Ovary (tissue), 9 donors: ENCODE measurements around the gene VWA5B2. TPM values are rescaled to one million over a fixed set of nuclear protein-coding genes. Genes with fewer than 3 reads are reported as not detected.
A peak's percentile ranks its signal among the peaks of the same experiment; 100 is the strongest.

Source experiments
- DNase-seq, 5 donors: peaks; one replicate each; pipeline ENCODE4 v3.0.0-alpha.2; 2019 to 2020
- H3K27ac ChIP-seq, 2 donors: fragments of 200-600 bp; one replicate each; pipeline versions ENCODE4 v1.5.1 to v1.8.0; 2019 to 2022
- H3K27me3 ChIP-seq: fragments of 200-600 bp; one replicate; pipeline ENCODE4 v1.8.0; 2022
- H3K36me3 ChIP-seq: fragments of 200-600 bp; sonication (generic); one replicate; pipeline ENCODE4 v1.5.1; 2019
- H3K4me1 ChIP-seq: one replicate; pipeline ENCODE4 v1.8.1; 2013; ENCODE audit warnings: mild to moderate bottlenecking, moderate library complexity; ENCODE audit not compliant: insufficient read depth
- H3K4me3 ChIP-seq: fragments of 200-600 bp; sonication (generic); one replicate; pipeline ENCODE4 v1.5.1; 2017
- H3K9me3 ChIP-seq, 2 donors: fragments of 200-600 bp in 1 of 2; sonication (generic) in 1 of 2; one replicate each; pipeline versions ENCODE4 v1.5.1 to v1.8.1; 2013 to 2019; ENCODE audit warnings: mild to moderate bottlenecking in 1 of 2, moderate library complexity in 1 of 2
- CTCF ChIP-seq, 3 donors: fragments of 450-650 bp in 2 of 3; fragments of 200-600 bp in 1 of 3; IDR thresholded peaks; one replicate each; pipeline versions ENCODE4 v1.5.1 to v1.8.0; 2016 to 2022; ENCODE audit warnings: antibody characterized with exemption in 3 of 3, mild to moderate bottlenecking in 1 of 3
- EP300 ChIP-seq: sonication (generic); formaldehyde crosslinking; IDR thresholded peaks from one replicate; pipeline ENCODE4 v1.6.1; 2017; ENCODE audit warnings: antibody characterized with exemption
- POLR2A ChIP-seq: fragments of 450-650 bp; IDR thresholded peaks from one replicate; pipeline ENCODE4 v1.6.1; 2017; ENCODE audit warnings: antibody characterized with exemption, mild to moderate bottlenecking, moderate library complexity
- WGBS, 3 donors: extraction: QIAGEN DNeasy Blood & Tissue Kit in 1 of 3; methylation state at CpG; one replicate each; pipeline versions ENCODE4 v1.1.5 to v1.1.7; 2013 to 2017; 5-methylcytosine and 5-hydroxymethylcytosine counted together
- intact Hi-C, 4 donors: fragments of 100-400 bp; cut with DNase I; formaldehyde crosslinking; loops; one replicate each; pipeline versions ENCODE4 v1.11.0 to v1.15.1; 2022 to 2023
- polyA plus RNA-seq, 2 donors: library from polyadenylated mRNA; stranded (reverse); fragments of 200-250 nt in 1 of 2; fragments of 350-450 nt in 1 of 2; fragmentation: Illumina TruSeq in 1 of 2; extraction: RNeasy Lipid Tissue Mini Kit (QIAGEN cat#74804) in 1 of 2; gene quantifications; one replicate each; pipeline ENCODE4 v1.2.3, GENCODE V29; 2013 to 2014
- total RNA-seq, 7 donors: library from RNA; depleted of rRNA in 2 of 7; stranded (reverse); fragments of >200 nt in 2 of 7; fragmentation: NEBNext Ultra II Directional in 3 of 7; extraction: Animal tissue kit (Norgen Biotek cat#: 25700) in 3 of 7; gene quantifications; one replicate each; pipeline versions ENCODE4 v1.1.0 to v1.2.4, GENCODE V29; 2016 to 2023
- donor health status: DM: no; HTN: no; CAD: no; lungs with moderate emphysema.
- donor health status: DM: no; HTN: no; CAD: no.
- donor health status: Bipolar disorder and iron deficiency.
- donor health status: DM: yes; HTN: yes; CAD: no.
- donor health status: DM: no; HTN: no; CAD: no.
- donor health status: DM: yes; HTN: yes; CAD: no.

VWA5B2 gene
- total and polyA plus RNA-seq, 9 donors = 0.15 to 5.9 (median 0.48) TPM; not detected in 1

- no peak for DNase-seq
- intact Hi-C loops = no loop called here
- no peaks in the 10 kb centered on the region for H3K27me3 ChIP-seq
- H3K27ac ChIP-seq = no peak overlapping the region
- 88 to 91% (median 89%) methylated on average over 8 of the region's 8 CpGs for WGBS, 3 donors
- no peaks in the 10 kb centered on the region for H3K36me3 ChIP-seq
- no peak for TF ChIP-seq POLR2A
- no peak for TF ChIP-seq CTCF (IDR thresholded peaks at IDR 0.05)
- no peak for TF ChIP-seq EP300
- H3K4me1 ChIP-seq = no peaks in the 10 kb centered on the region
- H3K4me3 ChIP-seq = no peak overlapping the region
- H3K9me3 ChIP-seq = no peaks in the 10 kb centered on the region
These were observed 54.3 kb downstream of the VWA5B2 start for GRCh38 chr3:184283681-184284080.

- Histone ChIP-seq H3K36me3 (no peaks in the 10 kb centered on the region), H3K9me3 (no peaks in the 10 kb centered on the region), H3K27ac (no peak overlapping the region), H3K4me1 (no peaks in the 10 kb centered on the region), H3K4me3 (no peak overlapping the region), H3K27me3 (no peaks in the 10 kb centered on the region)
- TF ChIP-seq POLR2A = no peak
- no peak for TF ChIP-seq CTCF (IDR thresholded peaks at IDR 0.05)
- no peak for TF ChIP-seq EP300
- intact Hi-C loops = no loop called here
- WGBS, 3 donors = 9 to 13% (median 10%) methylated on average over 4 of the region's 4 CpGs
- peak in 1 of 5 donors; percentile 24 for DNase-seq
These were observed 55.3 kb downstream of the VWA5B2 start for GRCh38 chr3:184284696-184285095.

- H3K27me3 ChIP-seq = no peaks in the 10 kb centered on the region
- DNase-seq = peak in 1 of 5 donors; percentile 39
- no peak overlapping the region for H3K4me3 ChIP-seq
These were observed 60.1 kb downstream of the VWA5B2 start for GRCh38 chr3:184289426-184289938.

GRCh38 chr3:184290331-184290730 is 60.9 kb downstream of the VWA5B2 start:
- TF ChIP-seq POLR2A (no peak), CTCF (IDR thresholded peaks at IDR 0.05) (no peak), EP300 (no peak)
- Histone ChIP-seq H3K27me3 (no peaks in the 10 kb centered on the region), H3K9me3 (no peaks in the 10 kb centered on the region), H3K27ac (no peak overlapping the region), H3K36me3 (no peaks in the 10 kb centered on the region), H3K4me1 (no peaks in the 10 kb centered on the region), H3K4me3 (no peak overlapping the region)
- DNase-seq = no peak
- WGBS, 3 donors = 80 to 89% (median 80%) methylated on average over 10 of the region's 10 CpGs
- intact Hi-C loops = loop anchor here in 1 of 4 donors (10.0 kb wide), 1 partner anchor 224 kb away; no protein-coding TSS in a partner anchor

More at GRCh38 chr3:184289426-184289938, 60.1 kb downstream of the VWA5B2 start:
- Histone ChIP-seq H3K9me3 (no peaks in the 10 kb centered on the region), H3K27ac (no peak overlapping the region), H3K4me1 (no peaks in the 10 kb centered on the region), H3K36me3 (no peaks in the 10 kb centered on the region)
- WGBS, 3 donors = 5 to 12% (median 5%) methylated on average over 10 of the region's 10 CpGs
- intact Hi-C loops = no loop called here
- TF ChIP-seq POLR2A (no peak), CTCF (IDR thresholded peaks at IDR 0.05) (peak in 1 of 3 donors; percentile 14)
